T47D (cell line): ENCODE data around the gene DPEP2.
A peak's percentile ranks its signal among the peaks of the same experiment; 100 is the strongest.
"Not testable (repeated sequence)": the region's sequence is repeated elsewhere in the genome, so short reads cannot be mapped to it uniquely, and the experiment has no call there.

Experiments used
- DNase-seq, 2 experiments: peaks; one replicate each; pipeline versions ENCODE4 v3.0.0 to v3.0.0-alpha.2; 2011 to 2012; ENCODE audit warnings: low read depth in 1 of 2, low spot score in 1 of 2
- JUND ChIP-seq: IDR thresholded peaks from 2 replicates; pipeline ENCODE4 v1.6.1; 2012; ENCODE audit warnings: low read depth
- in situ Hi-C: cut with HindIII; loops from 2 replicates; pipeline ENCODE4 v1.10.0; 2016; ENCODE audit warnings: low sequenced_read_pairs, low pct_unique_long_range_greater_than_20kb

Gene DPEP2

DNA sequence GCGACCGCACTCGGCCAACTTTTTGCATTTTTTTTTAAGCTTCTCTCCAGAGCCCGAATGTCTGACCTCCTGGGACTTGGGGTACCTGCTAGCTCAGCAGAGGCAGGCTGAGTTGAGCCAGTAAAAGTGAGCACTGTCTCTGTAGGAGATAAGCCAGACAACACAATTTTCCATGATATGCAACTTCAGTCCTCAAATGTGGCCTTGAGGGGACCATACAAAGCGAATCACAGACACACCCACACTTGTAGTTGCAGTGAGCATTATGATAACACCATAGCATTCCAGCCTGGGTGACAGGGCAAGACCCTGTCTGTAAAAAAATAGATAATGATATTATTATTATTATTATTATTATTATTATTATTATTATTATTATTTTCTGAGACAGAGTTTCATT lies 2.6 kb downstream of the DPEP2 start:
- in situ Hi-C loops = no loop called here
- TF ChIP-seq JUND = no peak
- DNase-seq = no peak

DNA sequence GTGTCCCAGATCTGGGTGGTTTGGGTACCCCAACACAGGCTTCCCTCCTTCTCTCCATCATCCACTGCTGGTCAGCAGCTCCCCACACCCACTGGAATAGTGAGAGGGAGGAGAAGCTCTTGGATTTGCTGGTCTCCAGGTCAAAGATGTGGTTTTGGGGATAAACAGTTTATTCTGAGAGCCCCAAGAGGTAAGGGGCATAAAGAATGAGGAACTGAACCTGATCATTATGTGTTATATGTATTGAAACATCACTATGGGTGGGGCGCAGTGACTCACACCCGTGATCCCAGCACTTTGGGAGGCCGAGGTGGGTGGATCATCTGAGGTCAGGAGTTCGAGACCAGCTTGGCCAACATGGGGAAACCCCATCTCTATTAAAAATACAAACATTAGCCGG lies 3.9 kb downstream of the DPEP2 start:
- in situ Hi-C loops = no loop called here
- DNase-seq = no peak
- TF ChIP-seq JUND = no peak

DNA sequence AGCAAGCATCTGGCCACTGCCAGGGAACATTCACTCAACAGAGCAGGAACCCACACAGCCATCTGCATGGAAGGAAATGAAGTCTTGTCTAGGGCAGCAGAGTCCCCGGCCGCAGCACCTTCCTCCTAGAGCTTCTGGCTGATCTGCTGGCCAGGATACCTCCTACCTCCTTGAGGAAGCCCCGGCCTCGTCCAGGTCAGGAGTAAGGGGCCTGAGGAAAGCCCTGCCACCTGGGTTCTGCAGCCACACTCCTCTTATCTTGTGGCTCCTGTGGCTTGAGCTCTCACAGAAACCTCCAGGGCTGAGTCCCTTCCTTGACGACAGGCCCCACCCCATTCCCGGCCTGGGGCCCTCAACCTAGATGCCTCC lies 5.3 kb downstream of the DPEP2 start:
- not testable (repeated sequence) for DNase-seq

DNA sequence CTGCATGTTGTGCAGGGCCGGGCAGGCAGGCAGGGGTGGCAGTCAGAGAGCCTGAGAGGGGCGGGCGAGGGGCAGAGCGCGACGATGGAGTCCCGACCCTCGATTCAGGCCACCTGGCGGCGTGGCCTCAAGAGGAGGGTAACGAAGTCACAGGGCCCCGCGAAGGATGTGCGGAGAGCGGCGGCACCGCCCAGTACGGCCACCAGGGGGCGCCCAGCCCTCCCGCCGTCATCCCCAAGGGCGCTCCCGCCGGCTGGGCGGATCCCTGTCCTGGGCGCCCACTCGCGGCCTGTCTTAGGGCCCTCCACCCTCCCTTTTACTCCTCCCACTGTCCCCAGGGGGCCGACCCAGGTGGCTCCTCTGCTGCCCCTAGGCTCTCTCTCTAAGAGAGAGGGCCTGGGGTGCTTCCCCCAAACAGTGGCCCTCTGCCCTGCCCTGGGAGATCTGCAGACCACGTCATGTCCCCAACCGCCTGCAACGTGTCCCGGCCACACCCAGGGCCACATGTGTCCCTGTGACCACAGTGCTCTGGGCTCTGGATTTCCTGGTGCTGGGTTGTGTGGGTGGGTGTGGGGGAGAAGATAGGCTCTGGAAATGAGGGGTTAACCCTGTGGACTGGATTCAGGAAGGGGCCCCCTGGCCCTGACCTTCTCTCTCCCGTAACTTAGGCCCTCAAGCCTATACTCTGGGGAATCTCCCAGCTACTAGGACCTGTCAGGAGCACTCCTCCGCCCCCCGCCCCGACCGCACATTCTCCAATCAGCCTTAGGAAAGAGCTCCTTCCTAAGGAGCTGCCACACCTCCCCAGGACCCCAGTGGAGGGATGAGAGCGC lies 5.9 kb downstream of the DPEP2 start:
- in situ Hi-C loops = no loop called here
- peak; percentile 74 to 77 for DNase-seq

More for the DNA sequence above, 5.3 kb downstream of the DPEP2 start:
- in situ Hi-C loops = not testable (repeated sequence)

DNA sequence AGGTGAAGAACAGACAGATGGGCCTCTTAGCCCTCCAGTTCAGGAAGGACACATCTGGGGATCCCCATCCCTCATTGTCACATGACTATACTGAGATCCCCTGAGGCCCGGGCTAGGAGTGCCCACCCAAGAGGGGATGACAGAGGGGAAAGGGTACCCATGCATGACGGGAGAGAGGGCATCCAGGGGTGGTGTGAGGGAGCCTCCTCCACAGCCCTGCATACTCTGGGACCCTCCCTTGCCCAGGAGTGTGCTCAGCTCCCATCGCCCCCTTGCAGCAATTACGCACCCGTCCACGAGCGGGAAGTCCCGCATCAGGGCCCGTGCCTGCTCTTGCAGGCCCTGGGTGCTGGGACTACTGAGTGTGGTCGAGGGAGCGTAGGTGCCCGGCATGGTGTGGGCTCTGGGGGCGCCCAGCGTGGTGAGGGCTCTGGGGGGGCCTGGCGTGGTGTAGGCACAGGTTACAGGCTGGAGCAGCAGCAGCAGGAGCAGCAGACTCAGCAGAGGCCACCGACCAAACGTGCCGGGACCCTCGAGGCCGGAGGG lies 6.5 kb downstream of the DPEP2 start:
- no peak for TF ChIP-seq JUND
- in situ Hi-C loops = no loop called here

More for the DNA sequence above, 5.9 kb downstream of the DPEP2 start:
- TF ChIP-seq JUND = no peak

DNA sequence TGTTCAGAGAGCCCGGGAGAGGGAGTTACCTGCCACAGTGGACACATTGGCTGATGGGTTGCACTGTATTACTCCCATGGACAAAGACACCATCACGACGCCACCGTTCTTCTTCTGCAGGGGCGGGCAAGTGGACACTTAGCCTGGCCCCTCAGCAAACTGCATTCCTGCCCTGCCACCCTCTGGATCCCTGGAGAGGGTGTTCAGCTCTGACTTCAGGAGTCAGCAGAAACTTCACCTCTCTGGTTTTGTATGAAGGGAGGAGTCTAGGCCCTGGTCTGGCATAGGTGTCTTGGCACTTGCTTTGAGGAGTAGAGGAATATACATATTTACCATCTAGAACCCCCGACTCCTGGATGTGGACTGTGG lies 9.3 kb downstream of the DPEP2 start:
- TF ChIP-seq JUND = no peak
- no peak for DNase-seq
- in situ Hi-C loops = no loop called here

More for the DNA sequence above, 6.5 kb downstream of the DPEP2 start:
- DNase-seq = no peak

DNA sequence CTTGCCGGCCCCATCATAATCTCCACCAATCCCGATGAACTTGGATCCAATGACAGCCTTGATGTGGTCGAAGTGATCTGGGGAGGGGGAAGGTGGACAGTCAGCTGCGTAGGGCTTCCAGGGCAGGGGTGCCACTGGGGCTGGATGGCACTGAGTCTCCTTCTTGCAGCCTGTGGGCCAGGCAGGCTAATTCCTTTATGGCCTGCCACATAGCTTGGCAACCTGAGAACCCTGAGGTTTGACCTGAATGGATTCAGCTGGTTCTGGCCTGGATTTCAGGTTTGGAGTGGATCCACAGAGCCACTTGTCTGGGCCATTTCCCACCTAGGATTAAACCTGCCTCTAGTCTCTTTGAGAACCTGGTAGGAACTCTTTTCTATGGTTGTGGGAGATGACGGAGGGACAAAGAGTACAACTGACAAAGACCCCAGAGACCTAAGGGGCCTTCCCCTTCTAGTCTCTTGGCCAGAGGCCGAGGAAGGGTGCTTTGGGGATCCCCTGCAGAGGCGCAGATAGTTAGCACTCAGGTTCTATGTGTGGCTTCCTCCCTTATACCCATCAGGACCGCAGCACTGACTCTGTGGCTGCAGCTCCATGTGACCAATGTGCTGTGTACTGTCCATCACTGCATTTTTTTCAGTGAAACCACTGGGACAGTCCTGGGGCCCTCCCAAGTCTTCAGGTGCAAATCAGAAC lies 9.8 kb downstream of the DPEP2 start:
- no peak for DNase-seq
- TF ChIP-seq JUND = no peak
- in situ Hi-C loops = no loop called here

DNA sequence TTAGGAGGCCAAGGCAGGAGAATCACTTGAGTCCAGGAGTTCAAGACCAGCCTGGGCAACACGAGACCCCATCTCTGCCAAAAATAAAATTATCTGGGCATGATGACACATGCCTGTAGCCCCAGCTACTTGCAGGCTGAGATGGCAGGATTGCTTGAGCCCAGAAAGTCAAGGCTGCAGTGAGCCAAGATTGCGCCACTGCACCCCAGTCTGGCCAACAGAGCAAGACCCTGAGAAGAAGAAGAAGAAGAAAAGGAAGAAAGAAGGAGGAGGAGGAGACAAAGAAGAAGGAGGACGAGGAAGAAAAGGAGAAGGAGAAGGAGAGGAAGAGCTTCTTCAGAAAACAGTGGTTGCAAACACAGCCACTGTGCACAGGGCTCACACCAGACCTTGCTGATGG lies 10.6 kb downstream of the DPEP2 start:
- no peak for TF ChIP-seq JUND
- in situ Hi-C loops = no loop called here
- no peak for DNase-seq

DNA sequence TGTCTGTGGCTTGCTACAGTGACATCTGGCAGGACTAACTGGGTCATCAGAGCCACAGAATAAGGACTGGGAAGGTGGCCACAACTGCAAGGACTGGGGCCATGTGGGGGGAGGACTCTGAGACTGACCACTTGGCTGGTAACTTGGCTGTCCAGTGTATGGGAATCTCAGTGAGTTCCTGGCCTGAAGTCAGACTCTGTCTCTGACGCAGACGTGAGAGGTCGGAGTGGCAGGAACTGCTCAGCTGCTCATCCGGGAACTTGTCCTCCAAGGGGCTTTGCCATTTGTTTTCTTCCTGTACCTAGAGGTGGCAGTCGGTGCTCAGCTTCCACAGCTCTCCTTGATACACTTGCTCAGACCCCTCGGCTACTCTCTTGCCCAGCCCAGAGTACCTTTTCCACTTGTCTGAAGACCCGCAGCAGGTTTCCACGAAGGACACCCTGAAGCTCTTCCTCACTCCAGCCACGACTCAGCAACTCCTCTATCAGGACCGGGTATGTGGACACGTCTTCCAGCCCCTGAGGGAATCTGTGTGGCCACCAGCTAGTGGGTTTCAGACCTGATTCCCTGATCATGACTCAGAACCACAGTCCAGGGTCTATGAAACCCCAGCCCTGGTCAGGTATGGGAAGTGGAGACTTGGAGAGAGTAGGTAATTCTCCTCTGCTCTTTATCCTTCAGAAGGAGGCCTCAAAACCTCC lies 11.7 kb downstream of the DPEP2 start:
- TF ChIP-seq JUND = no peak
- DNase-seq = no peak
- in situ Hi-C loops = no loop called here

DNA sequence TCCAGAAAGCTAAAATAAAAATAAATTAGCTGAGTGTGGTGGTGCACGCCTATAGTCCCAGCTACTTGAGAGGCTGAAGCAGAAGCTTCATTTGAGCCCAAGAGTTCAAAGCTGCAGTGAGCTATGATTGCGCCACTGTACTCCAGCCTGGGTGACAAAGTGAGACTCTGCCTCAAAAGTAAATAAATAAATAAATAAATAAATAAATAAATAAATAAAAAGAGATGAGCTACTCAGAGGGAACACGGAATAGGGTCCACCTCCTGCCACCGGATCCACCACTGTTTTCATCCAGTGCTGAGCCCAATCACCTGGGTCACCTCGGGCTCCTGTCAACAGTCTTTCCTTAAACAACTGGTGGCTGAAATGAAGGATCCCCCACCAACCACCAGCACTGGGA lies 12.3 kb downstream of the DPEP2 start:
- no peak for DNase-seq
- no peak for TF ChIP-seq JUND
- in situ Hi-C loops = no loop called here

DNA sequence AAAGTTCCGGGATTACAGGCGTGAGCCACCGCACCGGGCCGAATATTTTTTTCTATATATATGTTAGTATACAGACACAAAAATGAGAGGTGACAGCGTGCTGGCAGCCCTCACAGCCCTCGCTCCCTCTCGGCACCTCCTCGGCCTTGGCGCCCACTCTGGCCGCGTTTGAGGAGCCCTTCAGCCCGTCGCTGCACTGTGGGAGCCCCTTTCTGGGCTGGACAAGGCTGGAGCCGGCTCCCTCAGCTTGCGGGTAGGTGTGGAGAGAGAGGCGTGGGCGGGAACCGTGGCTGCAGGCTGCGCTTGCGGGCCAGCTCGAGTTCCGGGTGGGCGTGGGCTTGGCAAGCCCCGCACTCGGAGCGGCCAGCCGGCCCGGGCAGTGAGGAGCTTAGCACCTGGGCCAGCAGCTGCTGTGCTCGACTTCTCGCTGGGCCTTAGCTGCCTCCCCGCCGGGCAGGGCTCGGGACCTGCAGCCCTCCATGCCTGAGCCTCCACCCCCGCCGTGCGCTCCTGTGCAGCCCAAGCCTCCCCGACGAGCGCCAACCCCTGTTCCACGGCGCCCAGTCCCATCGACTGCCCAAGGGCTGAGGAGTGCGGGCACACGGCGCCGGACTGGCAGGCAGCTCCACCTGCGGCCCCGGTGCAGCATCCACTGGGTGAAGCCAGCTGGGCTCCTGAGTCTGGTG lies 17.1 kb downstream of the DPEP2 start:
- in situ Hi-C loops = no loop called here
- no peak for TF ChIP-seq JUND
- DNase-seq = no peak

DNA sequence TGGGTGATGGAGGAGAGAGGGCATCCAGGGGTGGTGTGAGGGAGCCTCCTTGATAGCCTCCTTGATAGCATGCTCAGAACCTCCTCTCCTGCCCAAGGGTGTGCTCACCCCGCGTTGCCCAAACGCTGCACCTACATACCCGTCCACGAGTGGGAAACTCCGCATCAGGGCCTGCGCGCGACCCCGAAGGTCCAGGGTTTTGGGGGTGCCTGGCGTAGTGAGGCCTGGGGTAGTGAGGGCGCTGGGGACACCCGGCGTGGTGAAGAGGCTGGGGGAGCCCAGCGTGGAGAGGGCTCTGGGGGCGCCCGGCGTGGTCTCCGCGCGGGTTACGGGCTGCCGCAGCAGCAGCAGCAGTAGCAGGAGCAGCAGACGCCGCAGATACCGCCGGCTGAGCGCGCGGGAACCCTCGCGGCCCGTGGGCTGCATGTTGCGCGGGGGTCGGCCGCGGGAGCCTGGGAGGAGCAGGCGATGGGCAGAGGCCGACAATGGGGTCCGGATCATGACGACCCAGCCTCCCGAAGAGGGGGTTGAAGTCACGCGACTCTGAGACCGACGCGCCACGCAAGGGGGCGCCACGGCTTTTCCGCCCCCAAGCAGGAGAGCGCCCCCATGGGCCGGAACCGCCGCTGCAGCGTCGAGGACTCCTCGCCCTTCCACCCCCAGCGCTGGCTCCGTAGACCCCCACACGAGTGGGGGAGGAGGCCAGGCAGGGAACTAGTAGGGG lies 19.2 kb downstream of the DPEP2 start, which contains the start of gene DPEP3:
DPEP3 (minus strand) TSS at position 545 of the 724 bp plus-strand sequence; CDS start at position 426, 119 bp downstream.
- in situ Hi-C loops = no loop called here

More for the DNA sequence above, 19.2 kb downstream of the DPEP2 start, which contains the start of gene DPEP3:
- no peak for DNase-seq
- TF ChIP-seq JUND = no peak
